MM.1S (cell line): ENCODE data around the gene KAT2B.
"Not testable (repeated sequence)": the region's sequence is repeated elsewhere in the genome, so short reads cannot be mapped to it uniquely, and the experiment has no call there.

ENCODE experiments used
- EZH2 ChIP-seq: fragments of 300-600 bp; sonication (generic); optimal IDR thresholded peaks from 2 replicates; pipeline ENCODE3; 2017; ENCODE audit warnings: low read depth, mild to moderate bottlenecking, antibody characterized with exemption, low read length, mixed read lengths
- TF ChIP-seq, protein P1 (sequence below): fragments of 300-600 bp; sonication (generic); IDR thresholded peaks from 2 replicates; pipeline ENCODE4 v1.5.1; 2016; ENCODE audit warnings: antibody characterized with exemption, low read length, mixed read lengths

DNA sequence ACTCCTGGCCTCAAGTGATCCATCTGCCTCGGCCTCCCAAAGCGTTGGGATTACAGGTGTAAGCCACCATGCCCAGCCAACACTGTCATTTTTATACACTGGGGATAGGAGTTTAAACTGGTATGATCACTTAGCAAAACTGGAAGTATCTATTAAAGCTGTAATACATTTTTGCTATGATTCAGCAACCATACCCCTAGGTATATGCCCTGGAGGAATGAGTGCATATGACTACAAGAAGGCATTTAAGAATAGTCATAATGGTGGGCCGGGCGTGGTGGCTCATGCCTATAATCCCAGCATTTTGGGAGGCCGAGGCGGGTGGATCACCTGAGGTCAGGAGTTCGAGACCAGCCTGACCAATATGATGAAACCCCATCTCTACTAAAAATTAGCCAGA, 8.3 kb upstream of the KAT2B start:
- TF ChIP-seq, protein P1, sequence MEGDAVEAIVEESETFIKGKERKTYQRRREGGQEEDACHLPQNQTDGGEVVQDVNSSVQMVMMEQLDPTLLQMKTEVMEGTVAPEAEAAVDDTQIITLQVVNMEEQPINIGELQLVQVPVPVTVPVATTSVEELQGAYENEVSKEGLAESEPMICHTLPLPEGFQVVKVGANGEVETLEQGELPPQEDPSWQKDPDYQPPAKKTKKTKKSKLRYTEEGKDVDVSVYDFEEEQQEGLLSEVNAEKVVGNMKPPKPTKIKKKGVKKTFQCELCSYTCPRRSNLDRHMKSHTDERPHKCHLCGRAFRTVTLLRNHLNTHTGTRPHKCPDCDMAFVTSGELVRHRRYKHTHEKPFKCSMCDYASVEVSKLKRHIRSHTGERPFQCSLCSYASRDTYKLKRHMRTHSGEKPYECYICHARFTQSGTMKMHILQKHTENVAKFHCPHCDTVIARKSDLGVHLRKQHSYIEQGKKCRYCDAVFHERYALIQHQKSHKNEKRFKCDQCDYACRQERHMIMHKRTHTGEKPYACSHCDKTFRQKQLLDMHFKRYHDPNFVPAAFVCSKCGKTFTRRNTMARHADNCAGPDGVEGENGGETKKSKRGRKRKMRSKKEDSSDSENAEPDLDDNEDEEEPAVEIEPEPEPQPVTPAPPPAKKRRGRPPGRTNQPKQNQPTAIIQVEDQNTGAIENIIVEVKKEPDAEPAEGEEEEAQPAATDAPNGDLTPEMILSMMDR, result not testable (repeated sequence)
- not testable (repeated sequence) for TF ChIP-seq EZH2
